AG09309 (cell line): ENCODE measurements around the gene ADCY9.

Experiments used
- DNase-seq: peaks from one replicate; pipeline ENCODE4 v3.0.0-alpha.2; 2010; ENCODE audit warnings: low read depth
- H3K4me3 ChIP-seq: 2 replicates; pipeline ENCODE4 v1.5.1; 2011; ENCODE audit warnings: mild to moderate bottlenecking, low read depth, low read length, moderate library complexity; ENCODE audit not compliant: control insufficient read depth
- CTCF ChIP-seq: IDR thresholded peaks from 2 replicates; pipeline ENCODE4 v1.5.1; 2011; ENCODE audit warnings: mild to moderate bottlenecking, low read depth, low read length, inconsistent platforms; ENCODE audit not compliant: insufficient read depth, control insufficient read depth; ENCODE audit errors: missing control alignments

ADCY9 gene

GRCh38 chr16:4070936-4071335 lies 45.3 kb downstream of the ADCY9 start:
- no peak overlapping the region for H3K4me3 ChIP-seq
- no peak for TF ChIP-seq CTCF

DNA sequence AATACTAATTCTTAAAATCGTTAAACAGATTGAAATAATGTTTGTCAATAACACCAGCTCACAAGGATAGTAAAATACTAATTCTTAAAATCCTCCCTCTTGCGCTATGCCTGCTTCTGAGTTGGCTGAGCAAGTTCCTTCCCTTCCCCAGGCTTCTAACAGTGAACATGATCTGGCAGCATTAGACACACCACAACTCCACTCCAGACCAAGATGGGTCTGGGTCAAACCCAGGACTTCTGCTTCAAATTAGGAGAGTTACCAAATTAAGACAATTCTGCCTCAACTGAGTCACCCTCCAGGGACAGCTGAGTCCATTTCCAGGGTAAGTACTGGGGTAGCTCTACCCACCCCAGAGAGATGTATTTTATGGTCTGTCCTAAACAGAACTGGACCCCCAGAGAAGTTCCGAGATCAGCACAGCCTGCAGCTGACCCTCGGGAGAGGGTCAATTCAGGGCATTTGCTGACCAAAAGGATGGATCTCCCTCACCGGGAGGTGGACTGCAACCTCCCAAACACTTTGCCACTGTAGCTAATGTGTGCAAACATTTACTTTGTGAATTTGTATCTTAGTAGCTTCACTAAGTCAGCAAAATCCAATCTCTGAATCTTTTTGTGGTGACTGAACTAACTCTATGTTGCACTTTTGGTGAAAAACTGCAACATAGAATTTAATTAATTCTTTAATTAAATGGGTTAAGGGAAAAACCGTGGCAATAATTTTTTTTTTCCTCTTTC lies 48.8 kb downstream of the ADCY9 start:
- H3K4me3 ChIP-seq, result no peak overlapping the region
- peak; percentile 59 for DNase-seq
- TF ChIP-seq CTCF, result no peak

More at GRCh38 chr16:4070936-4071335, 45.3 kb downstream of the ADCY9 start:
- no peak for DNase-seq

GRCh38 chr16:4064950-4065352 lies 51.3 kb downstream of the ADCY9 start:
- TF ChIP-seq CTCF, result no peak
- DNase-seq, result no peak
- no peak overlapping the region for H3K4me3 ChIP-seq

- TF ChIP-seq CTCF, result no peak
- H3K4me3 ChIP-seq, result no peak overlapping the region
- DNase-seq, result no peak
Observed at GRCh38 chr16:4062212-4062802, 53.9 kb downstream of the ADCY9 start.

- no peak overlapping the region for H3K4me3 ChIP-seq
- TF ChIP-seq CTCF, result no peak
- DNase-seq, result no peak
Observed at GRCh38 chr16:4060823-4061222, 55.4 kb downstream of the ADCY9 start.

GRCh38 chr16:4060009-4060408 lies 56.2 kb downstream of the ADCY9 start:
- no peak overlapping the region for H3K4me3 ChIP-seq
- no peak for TF ChIP-seq CTCF
- no peak for DNase-seq

DNA sequence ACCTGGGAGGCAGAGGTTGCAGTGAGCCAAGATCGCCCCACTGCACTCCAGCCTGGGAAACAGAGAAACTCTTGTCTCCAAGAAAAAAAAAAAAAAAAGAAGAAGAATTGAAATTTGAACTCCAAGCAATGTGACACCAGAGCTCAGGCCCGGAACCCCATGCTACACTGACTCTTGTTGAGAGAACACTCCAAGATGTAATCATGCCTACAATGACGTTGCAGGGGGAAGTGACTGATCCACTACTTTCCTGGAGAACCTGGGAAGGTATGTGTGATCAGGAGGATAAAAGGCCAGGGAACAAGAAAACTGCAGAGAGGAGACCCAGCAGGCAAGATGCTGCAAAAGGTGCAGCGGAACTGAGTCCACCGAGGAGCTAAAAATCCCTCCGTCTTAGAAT lies 57.9 kb downstream of the ADCY9 start:
- no peak overlapping the region for H3K4me3 ChIP-seq
- no peak for DNase-seq
- TF ChIP-seq CTCF, result no peak
